ENCODE measurements around the gene ATG7. TPM values are rescaled to one million over a fixed set of nuclear protein-coding genes. Genes with fewer than 3 reads are reported as not detected.

ATG7 gene
- total RNA-seq, 2 experiments from 2014 or later = 21.7 to 28.4 TPM

- no peak overlapping the region for H3K4me3 ChIP-seq (ENCODE audit: low read depth, low read length, poor library complexity, severe bottlenecking)
- no peaks in the 10 kb centered on the region for H3K79me2 ChIP-seq (ENCODE audit: insufficient read depth, low read depth, low read length)
- no peak for DNase-seq (ENCODE audit: low spot score)
- H4K20me1 ChIP-seq (ENCODE audit: insufficient read depth, low read length) = no peaks in the 10 kb centered on the region
- H3K4me1 ChIP-seq (ENCODE audit: insufficient read depth, low read length, poor library complexity, severe bottlenecking) = no peaks in the 10 kb centered on the region
- POLR2A ChIA-PET = interaction anchor here (0.6 kb wide), 1 partner anchor 573 kb away, joined by 3 read pairs; no protein-coding TSS in a partner anchor
- no peak overlapping the region for H2AFZ ChIP-seq (ENCODE audit: low read length)
- H3K27ac ChIP-seq (ENCODE audit: low read depth, low read length, poor library complexity, severe bottlenecking) = no peak overlapping the region
- no TSS peak for BruUV-seq (replicated peaks)
- CTCF ChIA-PET (ENCODE audit: unreplicated experiment) = no interaction called here
- intact Hi-C loops (cut with micrococcal nuclease; ENCODE audit: unreplicated experiment) = no loop called here
- H3K9me2 ChIP-seq (ENCODE audit: insufficient read depth, low read length) = no peaks in the 10 kb centered on the region
- H3K36me3 ChIP-seq (ENCODE audit: insufficient read depth, low read length) = no peaks in the 10 kb centered on the region
- TF ChIP-seq CTCF (conservative IDR thresholded peaks at IDR 0.05; ENCODE audit: low read length) (no peak), EZH2phosphoT487 (IDR thresholded peaks at IDR 0.05; ENCODE audit: borderline replicate concordance, low read depth, low read length) (no peak)
- H3K4me2 ChIP-seq (ENCODE audit: low read length) = no peak overlapping the region
- no peaks in the 10 kb centered on the region for H3K9me3 ChIP-seq (ENCODE audit: low read length)
These were observed 271.1 kb downstream of the ATG7 start for GRCh38 chr3:11543141-11543947.

GRCh38 chr3:11543948-11544387 is 271.8 kb downstream of the ATG7 start:
- ChIA-PET POLR2A (no interaction called here), CTCF (ENCODE audit: unreplicated experiment) (no interaction called here)
- H3K9me2 ChIP-seq (ENCODE audit: insufficient read depth, low read length) = no peaks in the 10 kb centered on the region
- peaks cover 3% of the 10 kb centered on the region for H3K4me1 ChIP-seq (ENCODE audit: insufficient read depth, low read length, poor library complexity, severe bottlenecking)
- H3K9me3 ChIP-seq (ENCODE audit: low read length) = no peaks in the 10 kb centered on the region
- DNase-seq (ENCODE audit: low spot score) = no peak
- BruUV-seq (replicated peaks) = no TSS peak
- intact Hi-C loops (cut with micrococcal nuclease; ENCODE audit: unreplicated experiment) = no loop called here
- H3K79me2 ChIP-seq (ENCODE audit: insufficient read depth, low read depth, low read length) = no peaks in the 10 kb centered on the region
- no peak overlapping the region for H3K27ac ChIP-seq (ENCODE audit: low read depth, low read length, poor library complexity, severe bottlenecking)
- H3K4me3 ChIP-seq (ENCODE audit: low read depth, low read length, poor library complexity, severe bottlenecking) = no peak overlapping the region
- H2AFZ ChIP-seq (ENCODE audit: low read length) = no peak overlapping the region
- H4K20me1 ChIP-seq (ENCODE audit: insufficient read depth, low read length) = no peaks in the 10 kb centered on the region
- H3K36me3 ChIP-seq (ENCODE audit: insufficient read depth, low read length) = no peaks in the 10 kb centered on the region
- TF ChIP-seq CTCF (conservative IDR thresholded peaks at IDR 0.05; ENCODE audit: low read length) = no peak
- no peak for TF ChIP-seq EZH2phosphoT487 (IDR thresholded peaks at IDR 0.05; ENCODE audit: borderline replicate concordance, low read depth, low read length)
- H3K4me2 ChIP-seq (ENCODE audit: low read length) = no peak overlapping the region

Measured in OCI-LY7 (cell line).